ENCODE measurements around the gene CELF4.

The CELF4 gene

GRCh38 chr18:37546651-37547050 is 18.9 kb downstream of the CELF4 start:
- no peak for DNase-seq (ENCODE audit: low spot score)

GRCh38 chr18:37546272-37546537 is 19.4 kb downstream of the CELF4 start:
- DNase-seq (ENCODE audit: low spot score), result no peak

DNA sequence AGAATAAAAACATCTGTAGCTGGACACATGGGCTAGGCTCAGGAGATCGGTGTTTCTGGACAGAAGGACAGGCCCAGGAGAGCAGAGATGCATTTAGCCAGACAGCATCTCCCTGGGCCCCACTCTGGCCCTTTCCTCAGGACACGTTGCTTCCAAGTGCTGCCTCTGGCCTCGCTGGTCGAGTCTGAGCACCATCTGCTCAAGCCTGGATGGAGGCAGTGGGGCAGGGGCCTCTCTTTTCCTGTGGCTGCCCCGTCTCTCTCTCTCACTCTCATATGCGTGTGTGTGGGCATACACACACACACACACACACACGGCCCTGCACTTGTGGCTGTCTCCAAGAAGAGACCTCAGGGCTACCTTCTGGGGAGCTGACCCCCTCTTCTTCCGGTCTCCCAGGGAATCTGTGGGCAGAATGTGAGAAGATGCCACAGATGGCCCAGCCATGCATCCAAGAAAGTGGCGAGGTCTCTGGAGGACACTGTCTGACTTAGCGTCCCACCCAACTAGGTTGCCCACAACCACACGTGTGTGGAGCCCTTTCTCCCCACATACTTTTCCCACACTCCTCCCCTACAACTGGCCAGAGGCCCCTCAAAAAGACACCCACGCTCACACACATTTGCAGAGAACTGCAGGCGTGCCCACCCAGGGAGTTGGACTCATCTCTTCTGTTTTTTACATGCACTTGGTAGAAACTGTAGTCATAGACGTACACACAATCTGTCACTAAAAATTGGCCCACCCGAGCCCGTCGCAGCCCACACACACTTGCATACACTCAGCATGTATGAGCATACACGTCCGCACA is 19.9 kb downstream of the CELF4 start:
- DNase-seq (ENCODE audit: low spot score), result no peak

DNA sequence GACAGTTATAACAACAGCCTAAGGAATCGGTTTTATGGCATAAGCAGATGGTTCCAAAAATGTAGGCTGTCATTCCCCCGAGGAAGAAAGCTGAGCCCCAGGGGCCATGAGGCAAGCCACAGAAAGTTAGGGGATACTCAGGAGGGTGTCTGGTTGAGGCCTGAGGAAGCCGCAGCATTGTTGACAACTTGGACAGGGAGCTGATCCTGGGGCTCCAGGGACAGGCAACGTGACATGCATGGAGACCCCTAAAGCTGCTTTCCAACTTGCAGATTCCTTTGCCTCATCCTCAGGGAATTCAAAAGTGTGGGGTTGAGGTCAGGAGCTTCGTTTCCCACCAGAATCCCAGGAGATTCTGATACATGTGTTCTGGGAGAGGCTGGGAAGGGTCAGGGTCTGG is 20.9 kb downstream of the CELF4 start:
- no peak for DNase-seq (ENCODE audit: low spot score)

GRCh38 chr18:37544217-37544616 is 21.4 kb downstream of the CELF4 start:
- no peak for DNase-seq (ENCODE audit: low spot score)

GRCh38 chr18:37543321-37543720 is 22.3 kb downstream of the CELF4 start:
- DNase-seq (ENCODE audit: low spot score), result no peak

GRCh38 chr18:37541517-37541916 is 24.1 kb downstream of the CELF4 start:
- DNase-seq (ENCODE audit: low spot score), result no peak

- no peak for DNase-seq (ENCODE audit: low spot score)
These were observed 25.0 kb downstream of the CELF4 start for GRCh38 chr18:37540424-37541138.

- DNase-seq (ENCODE audit: low spot score), result no peak
These were observed 26.4 kb downstream of the CELF4 start for GRCh38 chr18:37539236-37539635.

DNA sequence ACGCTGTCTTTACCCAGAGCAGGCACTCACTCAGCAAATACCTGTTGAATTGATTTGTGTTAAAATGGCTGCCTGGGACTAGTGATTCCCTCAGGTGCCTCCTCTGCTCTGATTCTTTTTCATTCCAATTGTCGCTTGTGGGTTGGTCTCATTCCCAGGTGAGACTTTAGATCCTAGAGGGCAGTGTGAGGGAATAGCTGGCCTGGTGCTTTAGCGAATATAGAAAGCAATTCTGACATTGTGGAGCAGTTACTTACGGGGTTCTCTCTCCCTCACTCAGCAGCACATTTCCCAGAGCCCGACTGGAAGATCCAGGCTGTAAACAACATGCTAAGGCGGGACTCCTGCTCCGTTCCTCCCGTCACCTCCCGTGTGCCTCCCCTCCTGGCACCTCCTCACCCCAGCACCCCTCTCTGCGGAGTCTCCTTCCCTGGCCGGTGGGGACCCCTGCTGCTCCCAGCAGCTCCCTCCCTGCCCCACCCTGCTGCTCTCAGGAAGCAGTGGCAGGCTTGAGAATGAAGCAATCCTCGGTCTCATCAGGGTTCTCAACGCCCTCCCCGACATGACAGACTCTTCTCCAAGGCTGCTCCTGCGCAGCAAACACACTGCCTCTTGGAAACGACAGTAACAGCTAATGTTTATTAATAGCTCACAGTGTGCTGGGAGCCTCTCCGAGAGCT is 26.9 kb downstream of the CELF4 start:
- no peak for DNase-seq (ENCODE audit: low spot score)

DNA sequence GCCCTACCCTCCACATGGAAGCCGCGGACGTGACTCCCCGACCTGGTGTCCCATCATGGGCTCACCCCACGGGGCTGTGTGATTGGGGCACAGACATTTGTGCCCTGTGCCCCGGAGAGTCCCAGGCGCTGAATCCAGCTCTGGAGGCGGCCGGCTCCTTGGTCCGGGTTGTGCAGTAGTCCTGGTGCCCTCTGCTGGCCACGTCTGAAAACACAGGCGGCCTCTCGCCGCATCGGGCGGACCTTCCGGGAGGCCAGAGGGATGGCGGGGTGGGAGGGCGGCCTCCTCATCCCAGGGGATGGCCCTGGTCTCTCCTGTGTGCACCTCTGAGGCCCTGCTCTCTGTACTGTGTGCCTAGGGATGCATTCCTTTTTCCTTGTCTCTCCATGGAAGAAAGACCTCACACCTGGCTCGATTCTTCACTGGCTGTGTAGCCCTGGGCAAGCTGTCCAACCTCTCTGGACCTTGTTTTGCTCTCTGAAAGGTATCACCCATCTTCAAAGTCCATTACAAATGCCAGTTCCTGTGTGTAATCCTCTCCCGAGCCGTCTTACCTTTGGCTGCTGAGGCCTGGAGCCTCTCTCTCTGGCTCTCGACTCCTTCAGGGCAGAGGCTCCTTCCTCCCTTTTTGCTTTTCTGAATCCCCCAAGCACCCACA is 27.6 kb downstream of the CELF4 start:
- DNase-seq (ENCODE audit: low spot score), result peak; percentile 14

DNA sequence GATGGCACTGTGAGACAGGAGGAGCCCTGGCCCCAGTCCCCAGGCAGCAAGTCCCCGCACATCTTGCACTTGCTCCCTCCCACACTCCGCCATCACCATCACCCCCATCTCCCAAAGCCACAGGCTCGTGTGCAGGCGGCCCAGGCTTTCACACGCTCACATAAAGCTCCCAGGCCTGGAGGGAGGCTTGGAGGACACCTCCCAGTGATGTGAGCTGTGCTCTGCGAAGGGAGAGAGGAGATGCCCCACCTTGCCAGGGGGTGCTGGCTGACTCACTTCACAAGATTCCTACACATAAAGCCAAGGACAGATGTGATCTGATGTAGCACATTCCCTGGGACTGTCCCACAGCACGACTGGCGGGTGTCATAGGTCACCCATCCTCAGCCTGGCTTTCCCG is 28.9 kb downstream of the CELF4 start:
- no peak for DNase-seq (ENCODE audit: low spot score)

- no peak for DNase-seq (ENCODE audit: low spot score)
These were observed 29.6 kb downstream of the CELF4 start for GRCh38 chr18:37535968-37536367.

- no peak for DNase-seq (ENCODE audit: low spot score)
These were observed 31.0 kb downstream of the CELF4 start for GRCh38 chr18:37534627-37535026.

DNA sequence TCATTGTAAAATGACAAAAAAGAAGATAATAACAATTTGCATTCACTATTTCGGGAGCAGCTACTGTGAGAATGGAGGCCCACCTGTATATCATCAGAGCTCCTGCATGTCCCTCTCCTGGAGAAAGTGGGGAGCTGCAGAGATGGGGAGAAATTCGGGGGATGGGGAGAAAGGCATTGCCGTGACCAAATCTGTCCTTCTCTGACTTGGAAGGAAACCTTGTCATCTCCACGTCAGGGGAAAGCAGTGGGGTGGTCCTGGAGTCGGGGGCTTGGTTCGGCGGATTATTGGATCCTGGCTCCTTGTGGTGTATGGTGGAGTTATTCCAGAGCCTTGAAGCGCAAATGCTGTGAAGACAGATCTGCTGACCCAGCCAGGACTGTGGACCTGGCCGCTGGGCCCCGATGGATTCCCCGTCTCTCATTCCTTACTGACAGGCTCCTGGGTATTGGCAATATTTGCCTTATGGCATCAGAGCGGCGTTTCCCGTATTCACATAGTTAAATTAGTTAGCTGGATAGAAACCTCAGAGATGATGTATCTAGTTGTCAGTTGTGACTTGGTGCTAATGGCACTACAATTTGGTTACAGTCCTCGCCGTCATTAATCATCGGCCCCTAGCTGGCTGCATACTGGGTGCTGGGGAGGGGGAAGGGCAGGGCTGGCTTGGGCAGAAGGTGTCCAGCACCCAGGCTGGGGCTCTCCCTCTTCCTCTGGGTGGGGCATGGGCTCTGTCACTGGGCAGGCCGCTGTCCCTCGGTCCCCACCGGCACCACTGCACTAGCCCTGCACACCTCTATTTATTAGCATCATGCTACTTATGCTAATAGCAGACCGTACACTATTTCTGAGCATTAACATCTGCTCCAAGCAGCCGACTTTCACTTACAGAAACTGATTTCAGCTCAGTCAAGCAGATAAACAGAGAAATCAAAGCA is 31.7 kb downstream of the CELF4 start:
- no peak for DNase-seq (ENCODE audit: low spot score)

GRCh38 chr18:37532917-37533316 is 32.7 kb downstream of the CELF4 start:
- no peak for DNase-seq (ENCODE audit: low spot score)

DNA sequence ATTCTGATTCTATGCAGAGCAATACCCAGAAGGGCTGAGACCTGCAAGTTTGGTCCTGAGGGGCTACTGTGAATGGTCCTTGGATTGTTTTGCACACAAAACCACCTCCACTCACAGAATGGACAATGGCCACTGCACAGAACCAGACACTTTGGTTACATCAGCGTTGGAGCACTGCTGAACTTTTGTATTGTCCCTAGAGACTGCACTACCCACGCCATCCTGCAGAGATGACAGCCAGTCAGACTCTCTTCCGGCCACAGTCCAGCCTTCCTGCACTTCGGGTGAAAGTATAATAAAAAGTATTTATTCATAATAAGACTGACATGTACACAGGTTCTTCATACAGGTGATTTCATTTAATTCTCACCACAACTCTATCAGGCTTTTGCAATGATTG is 35.7 kb downstream of the CELF4 start:
- DNase-seq (ENCODE audit: low spot score), result no peak

GRCh38 chr18:37529296-37529695 is 36.3 kb downstream of the CELF4 start:
- no peak for DNase-seq (ENCODE audit: low spot score)

- DNase-seq (ENCODE audit: low spot score), result no peak
These were observed 38.2 kb downstream of the CELF4 start for GRCh38 chr18:37527395-37527794.

GRCh38 chr18:37525262-37525585 is 40.4 kb downstream of the CELF4 start:
- no peak for DNase-seq (ENCODE audit: low spot score)

- no peak for DNase-seq (ENCODE audit: low spot score)
These were observed 40.9 kb downstream of the CELF4 start for GRCh38 chr18:37524498-37525261.
